ENCODE data around the gene BORCS8.
"Not testable (repeated sequence)": the region's sequence is repeated elsewhere in the genome, so short reads cannot be mapped to it uniquely, and the experiment has no call there.

BORCS8 gene

DNA sequence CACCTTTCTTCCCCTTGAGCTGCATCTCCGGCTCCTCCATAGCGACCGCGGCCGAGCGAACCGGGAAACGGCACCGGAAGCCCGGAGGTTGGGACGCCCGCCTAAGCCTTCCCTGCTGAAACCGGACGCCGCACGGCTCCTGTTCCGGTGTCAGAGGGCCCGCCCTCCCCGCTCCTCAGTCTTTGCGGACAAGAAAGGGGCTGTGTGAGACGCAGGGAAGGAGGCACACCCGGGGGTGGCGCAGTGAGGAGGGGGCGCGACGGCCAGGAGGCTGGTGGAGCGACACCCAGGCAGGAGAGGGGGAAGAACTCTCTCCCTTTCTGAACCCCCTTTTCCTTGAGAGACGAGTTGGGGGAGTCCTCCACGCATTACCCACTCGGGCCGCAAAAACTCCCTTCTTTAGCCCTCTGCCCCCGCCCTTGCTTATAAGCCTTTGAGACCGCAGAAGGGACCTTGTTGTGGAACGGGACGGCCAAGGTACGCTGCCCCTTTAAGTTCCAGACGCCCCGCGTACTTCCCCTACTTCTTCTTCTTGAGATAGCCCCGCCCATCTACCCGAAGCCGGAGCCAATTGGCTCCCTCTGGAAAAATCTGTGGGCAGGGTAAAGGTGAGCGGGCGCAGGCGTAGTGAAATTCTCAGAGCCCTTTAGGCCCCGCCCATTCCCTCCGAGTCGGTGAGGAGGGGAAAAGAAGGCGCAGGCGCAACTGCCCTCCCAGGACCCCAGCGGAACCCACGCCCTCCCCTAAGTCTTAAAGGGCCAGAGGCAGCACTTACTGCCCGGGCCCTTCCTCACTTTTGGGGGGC, at the start of gene BORCS8, which contains the start of gene RFXANK:
Gene BORCS8 (minus strand): TSS at position 75 of the 805 bp plus-strand sequence. CDS start 35 bp downstream, at position 40.
Gene RFXANK (plus strand): TSS at position 181 of the 805 bp plus-strand sequence. CDS start 1,689 bp downstream, outside the sequence.
- peak; percentile 99 for DNase-seq

DNA sequence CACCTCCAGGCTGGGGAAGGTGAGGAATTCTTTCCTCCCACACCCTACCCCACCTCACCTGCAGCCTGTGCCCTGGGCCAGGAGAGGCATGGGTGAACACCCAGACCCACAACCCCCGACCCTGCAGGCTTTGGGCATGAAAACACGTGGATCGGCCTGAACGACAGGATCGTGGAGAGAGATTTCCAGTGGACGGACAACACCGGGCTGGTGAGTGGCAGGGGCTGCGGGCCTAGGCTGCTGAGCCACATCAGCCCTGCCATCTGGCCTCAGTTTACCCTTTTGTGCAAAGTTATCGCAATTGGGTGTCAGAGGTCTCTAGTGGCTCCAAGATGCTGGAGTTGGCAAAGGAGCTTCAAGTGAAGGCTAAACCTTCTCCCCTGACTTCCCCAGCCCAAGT, 48.5 kb upstream of the BORCS8 start:
- no peak for DNase-seq

GRCh38 chr19:19239675-19240074, 47.7 kb upstream of the BORCS8 start:
- DNase-seq, result no peak

GRCh38 chr19:19238126-19238894, 46.4 kb upstream of the BORCS8 start:
- no peak for DNase-seq

GRCh38 chr19:19236173-19236572, 44.2 kb upstream of the BORCS8 start:
- no peak for DNase-seq

DNA sequence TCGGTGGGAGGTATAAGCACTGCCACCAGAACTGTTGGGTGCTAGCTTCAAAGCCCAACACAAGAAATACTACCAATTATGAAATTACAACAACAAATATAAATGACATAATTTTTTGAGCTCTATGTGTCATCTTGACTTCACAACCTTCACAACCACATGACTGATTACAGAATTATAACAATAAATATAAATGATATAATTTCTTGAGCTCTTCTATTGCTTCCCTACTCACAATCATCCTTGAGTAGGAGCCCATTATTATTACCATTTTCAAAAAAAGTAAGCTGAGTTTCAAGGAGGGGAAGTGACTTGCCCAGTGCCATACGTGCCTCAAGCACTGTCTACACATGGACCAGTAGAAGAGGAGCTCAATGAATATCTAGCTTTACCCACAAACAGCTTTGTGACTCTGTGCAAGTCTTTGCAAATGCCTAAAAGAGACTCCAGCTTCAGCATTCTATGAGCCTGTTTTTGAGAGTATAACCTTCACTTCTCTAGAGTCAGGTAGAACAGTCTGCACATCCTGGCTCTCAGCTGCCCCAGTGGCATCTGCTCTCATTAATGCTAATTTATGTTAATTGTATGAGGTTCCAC, 42.4 kb upstream of the BORCS8 start:
- no peak for DNase-seq

DNA sequence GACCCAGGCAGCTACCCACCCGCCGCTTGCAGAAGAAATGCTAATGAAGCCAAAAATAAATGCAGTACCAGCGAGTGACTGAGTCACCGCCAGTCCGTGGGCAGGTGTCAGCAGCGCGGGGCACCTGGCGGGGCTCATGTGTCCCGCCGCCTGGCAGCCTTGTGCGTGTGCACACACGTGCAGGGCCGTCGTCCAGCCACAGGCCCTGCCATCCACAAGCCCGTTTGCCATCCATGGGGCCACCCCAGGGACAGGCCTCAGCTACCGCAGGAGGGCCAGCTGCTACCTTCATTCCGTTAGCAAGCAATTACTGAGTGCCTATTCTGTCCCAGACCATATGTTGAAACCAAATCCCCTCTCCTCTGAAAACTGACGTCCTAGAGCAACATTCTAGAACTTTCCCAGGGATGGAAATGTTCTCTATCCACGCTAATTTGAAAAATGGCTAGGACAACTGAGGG, 40.3 kb upstream of the BORCS8 start:
- no peak for DNase-seq

DNA sequence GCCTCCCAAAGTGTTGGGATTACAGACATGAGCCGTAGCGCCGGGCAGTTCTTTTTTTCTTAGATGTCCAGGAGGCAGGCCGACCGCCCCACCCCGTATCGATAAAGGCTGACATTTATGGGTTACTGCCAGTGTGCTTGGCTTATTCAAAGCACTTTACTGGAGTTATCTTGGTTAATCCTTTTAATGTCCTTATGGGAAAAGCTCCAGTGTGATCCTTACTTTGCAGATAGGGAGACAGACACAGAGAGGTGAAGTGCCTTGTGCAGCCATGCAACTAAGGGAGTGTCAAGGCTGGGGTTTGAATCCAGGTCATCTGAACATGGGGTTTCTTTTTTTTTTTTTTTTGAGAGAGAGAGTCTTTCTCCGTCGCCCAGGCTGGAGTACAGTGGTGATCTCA, 39.0 kb upstream of the BORCS8 start:
- no peak for DNase-seq

DNA sequence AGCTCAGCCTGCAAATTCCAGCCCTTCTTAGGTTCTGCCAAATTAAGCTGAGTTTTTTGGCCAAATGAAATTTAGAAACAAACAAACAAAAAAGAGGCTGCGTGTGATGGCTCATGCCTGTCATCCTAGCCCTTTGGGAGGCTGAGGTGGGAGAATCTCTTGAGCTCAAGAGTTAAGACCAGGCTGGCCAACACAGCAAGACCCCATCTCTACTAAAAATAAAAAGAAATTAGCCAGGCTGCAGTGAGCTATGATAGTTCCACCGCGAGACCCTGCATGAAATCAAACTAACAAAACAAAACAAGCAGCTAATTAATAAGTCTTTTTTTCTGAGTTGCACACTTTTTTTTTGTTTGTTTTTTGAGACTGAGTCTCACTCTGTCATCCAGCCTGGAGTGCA, 37.7 kb upstream of the BORCS8 start:
- DNase-seq, result no peak

- DNase-seq, result no peak
Observed at GRCh38 chr19:19227217-19227616, 35.3 kb upstream of the BORCS8 start.

DNA sequence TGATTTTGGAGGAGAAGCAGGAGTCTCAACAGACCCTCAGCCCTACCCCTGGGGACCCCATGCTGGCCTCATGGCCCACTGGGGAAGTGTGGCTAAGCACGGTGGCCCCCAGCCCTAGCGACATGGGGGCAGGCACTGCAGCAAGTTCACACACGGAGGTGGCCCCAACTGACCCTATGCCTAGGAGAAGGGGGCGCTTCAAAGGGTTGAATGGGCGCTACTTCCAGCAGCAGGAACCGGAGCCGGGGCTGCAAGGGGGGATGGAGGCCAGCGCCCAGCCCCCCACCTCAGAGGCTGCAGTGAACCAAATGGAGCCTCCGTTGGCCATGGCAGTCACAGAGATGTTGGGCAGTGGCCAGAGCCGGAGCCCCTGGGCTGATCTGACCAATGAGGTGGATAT, 34.7 kb upstream of the BORCS8 start:
- DNase-seq, result no peak

GRCh38 chr19:19226204-19226603, 34.3 kb upstream of the BORCS8 start:
- DNase-seq, result no peak

DNA sequence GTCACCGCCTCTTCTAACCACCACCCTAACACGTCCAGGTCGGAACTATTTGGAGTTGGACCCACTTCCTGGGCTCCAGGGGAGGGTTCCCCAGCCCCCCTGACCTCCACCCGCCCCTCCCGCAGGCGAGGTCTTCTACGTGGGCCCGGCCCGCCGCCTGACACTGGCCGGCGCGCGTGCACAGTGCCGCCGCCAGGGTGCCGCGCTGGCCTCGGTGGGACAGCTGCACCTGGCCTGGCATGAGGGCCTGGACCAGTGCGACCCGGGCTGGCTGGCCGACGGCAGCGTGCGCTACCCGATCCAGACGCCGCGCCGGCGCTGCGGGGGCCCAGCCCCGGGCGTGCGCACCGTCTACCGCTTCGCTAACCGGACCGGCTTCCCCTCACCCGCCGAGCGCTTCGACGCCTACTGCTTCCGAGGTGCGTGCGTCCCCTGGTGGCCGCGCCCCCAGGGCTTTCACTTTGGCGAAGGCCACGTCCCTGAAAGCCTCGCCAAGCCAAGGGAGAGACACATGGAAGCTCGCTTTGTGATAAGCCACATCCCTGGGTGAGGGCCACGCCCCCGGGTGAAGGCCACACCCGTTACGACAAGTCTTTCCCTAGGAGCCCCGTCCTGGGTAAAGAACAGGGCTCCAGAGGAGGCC, 33.0 kb upstream of the BORCS8 start:
- peak; percentile 82 for DNase-seq

DNA sequence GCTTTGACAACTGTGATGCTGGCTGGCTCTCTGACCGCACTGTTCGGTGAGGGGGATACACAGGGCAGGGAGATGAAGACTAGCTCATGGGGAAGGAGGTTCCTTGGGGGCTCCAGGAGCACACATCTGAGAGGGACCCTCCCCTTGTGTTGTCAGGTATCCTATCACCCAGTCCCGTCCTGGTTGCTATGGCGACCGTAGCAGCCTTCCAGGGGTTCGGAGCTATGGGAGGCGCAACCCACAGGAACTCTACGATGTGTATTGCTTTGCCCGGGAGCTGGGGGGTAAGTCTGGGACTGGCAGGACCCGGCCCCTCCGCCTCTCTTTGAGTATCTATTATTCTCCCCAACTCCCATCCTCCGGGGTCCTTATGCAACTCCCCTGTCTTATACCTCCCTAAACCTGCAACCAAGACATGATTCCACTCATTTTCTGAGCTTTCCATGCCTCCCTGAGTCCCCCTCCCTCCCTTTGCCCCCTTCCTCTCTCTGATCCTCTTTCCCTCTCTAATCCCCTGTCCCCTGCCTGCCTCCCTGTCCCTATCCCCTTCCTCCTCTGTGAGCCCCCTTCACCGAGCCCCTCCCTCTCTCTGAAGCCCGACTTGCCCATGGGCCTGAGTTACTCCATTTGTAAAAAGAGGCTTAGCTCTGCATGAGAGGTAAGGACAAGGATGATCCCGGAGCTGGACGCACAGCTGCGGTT, 32.3 kb upstream of the BORCS8 start:
- no peak for DNase-seq

DNA sequence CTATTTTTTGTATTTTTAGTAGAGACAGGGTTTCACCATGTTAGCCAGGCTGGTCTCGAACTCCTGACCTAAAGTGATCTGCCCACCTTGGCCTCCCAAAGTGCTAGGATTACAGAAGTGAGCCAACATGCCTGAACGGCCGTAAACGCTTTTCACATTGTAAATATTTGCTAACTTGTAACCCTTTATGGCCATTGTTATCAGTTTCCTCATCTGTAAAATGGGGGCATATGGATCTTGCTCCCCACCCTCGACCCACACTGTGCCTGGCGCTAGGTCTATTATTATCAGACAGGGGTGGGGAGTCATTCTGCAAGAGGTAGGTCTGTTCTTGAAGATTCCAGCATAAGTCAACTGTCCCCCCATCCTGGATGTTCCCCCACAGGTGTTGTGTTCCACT, 31.7 kb upstream of the BORCS8 start:
- DNase-seq, result no peak

DNA sequence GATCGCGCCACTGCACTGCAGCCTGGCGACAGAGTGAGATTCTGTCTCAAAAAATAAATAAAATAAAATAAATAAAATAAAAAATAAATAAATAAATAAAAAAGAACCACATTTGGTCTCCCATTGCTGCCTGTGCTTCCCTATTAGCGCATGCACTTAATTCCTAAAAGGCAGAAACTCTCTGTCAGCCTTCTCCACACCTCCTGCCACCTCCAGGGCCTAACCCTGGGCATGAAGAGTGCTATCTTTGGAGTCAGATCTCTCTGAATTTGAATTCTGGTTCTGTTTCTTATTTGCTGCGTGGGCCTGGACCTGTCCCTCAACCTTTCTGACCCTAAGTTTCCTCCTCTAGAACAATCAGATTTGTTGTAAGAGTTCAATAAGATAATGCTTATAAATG, 31.1 kb upstream of the BORCS8 start:
- DNase-seq, result no peak

DNA sequence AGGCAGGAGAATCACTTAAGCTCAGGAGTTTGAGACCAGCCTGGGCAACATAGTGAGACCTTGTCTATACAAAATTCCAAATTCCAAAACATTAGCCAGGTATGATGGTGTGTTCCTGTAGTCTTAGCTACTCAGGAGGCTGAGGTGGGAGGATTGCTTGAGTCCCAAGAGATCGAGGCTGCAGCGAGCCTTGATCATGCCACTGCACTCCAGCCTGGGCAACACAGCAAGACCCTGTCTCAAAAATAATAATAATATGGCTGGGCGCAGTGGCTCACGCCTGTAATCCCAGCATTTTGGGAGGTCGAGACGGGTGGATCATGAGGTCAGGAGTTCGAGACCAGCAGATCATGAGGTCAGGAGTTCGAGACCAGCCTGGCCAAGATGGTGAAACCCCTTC, 29.0 kb upstream of the BORCS8 start:
- DNase-seq, result not testable (repeated sequence)

- no peak for DNase-seq
Observed at GRCh38 chr19:19218911-19219310, 27.0 kb upstream of the BORCS8 start.

GRCh38 chr19:19217099-19217498, 25.1 kb upstream of the BORCS8 start:
- no peak for DNase-seq

DNA sequence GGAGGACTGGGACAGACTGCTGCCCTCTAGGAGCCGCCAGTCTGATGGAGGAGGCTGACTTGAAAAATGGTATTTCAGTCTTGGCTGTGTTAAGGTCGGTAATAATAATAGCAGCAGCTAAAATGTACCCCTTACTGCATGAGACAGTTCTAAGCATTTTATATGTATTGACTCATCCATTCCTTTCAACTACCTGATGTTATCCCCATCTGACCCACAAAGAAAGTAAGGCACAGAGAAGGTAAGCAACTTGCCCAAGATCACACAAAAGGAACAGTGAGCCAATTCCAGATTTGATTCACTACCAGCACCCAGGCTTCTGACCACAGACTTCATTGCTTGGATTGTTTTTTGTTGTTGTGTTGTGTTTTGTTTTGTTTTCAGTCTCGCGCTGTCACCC, 23.8 kb upstream of the BORCS8 start:
- DNase-seq, result no peak

- DNase-seq, result no peak
Observed at GRCh38 chr19:19214892-19215291, 22.9 kb upstream of the BORCS8 start.

- DNase-seq, result no peak
Observed at GRCh38 chr19:19214159-19214490, 22.2 kb upstream of the BORCS8 start.

Measured in NCI-H2029 (cell line).